WTC11 (cell line): ENCODE data around the gene PFDN2. TPM values are rescaled to one million over a fixed set of nuclear protein-coding genes. Genes with fewer than 3 reads are reported as not detected.

ENCODE experiments used
- ATAC-seq: fragments of 200-7000 bp; cut with Tn5 transposase; 2 replicates; pipeline ENCODE4 v1.10.0; 2021; ENCODE audit warnings: mild to moderate bottlenecking, moderate library complexity
- CTCF ChIA-PET: fragments of 300-600 bp; sonication (Branson Sonifier 250); formaldehyde crosslinking; loops from one replicate; lab custom pipeline; 2021; ENCODE audit warnings: antibody characterized with exemption; lab: Charles Lee
- POLR2A ChIA-PET: fragments of 350-600 bp; sonication (Branson Sonifier 250); formaldehyde crosslinking; loops from one replicate; lab custom pipeline; 2021; ENCODE audit warnings: antibody characterized with exemption; lab: Charles Lee
- DNase-seq: peaks from one replicate; pipeline ENCODE4 v3.0.0; 2021; ENCODE audit warnings: low spot score
- H3K27ac Mint-ChIP-seq: 2 replicates; pipeline ENCODE4 v1.8.0; 2021; ENCODE audit warnings: mixed read lengths
- H3K27me3 Mint-ChIP-seq: 2 replicates; pipeline ENCODE4 v1.8.0; 2021; ENCODE audit warnings: low read depth, mild to moderate bottlenecking, moderate library complexity, mixed read lengths
- H3K36me3 Mint-ChIP-seq: 2 replicates; pipeline ENCODE4 v1.8.0; 2021; ENCODE audit warnings: mixed read lengths
- H3K4me1 Mint-ChIP-seq: 2 replicates; pipeline ENCODE4 v1.8.0; 2022; ENCODE audit warnings: mixed read lengths
- H3K4me3 Mint-ChIP-seq: 2 replicates; pipeline ENCODE4 v1.8.0; 2021; ENCODE audit warnings: mild to moderate bottlenecking, moderate library complexity, mixed read lengths
- H3K9me3 Mint-ChIP-seq: 2 replicates; pipeline ENCODE4 v1.8.0; 2021; ENCODE audit warnings: mixed read lengths
- ATF1 ChIP-seq: sonication (generic); formaldehyde crosslinking; IDR thresholded peaks from 2 replicates; pipeline ENCODE4 v1.8.1; 2023; ENCODE audit warnings: mild to moderate bottlenecking, moderate library complexity, missing genetic modification reagents
- ATF2 ChIP-seq: sonication (generic); formaldehyde crosslinking; IDR thresholded peaks from 2 replicates; pipeline ENCODE4 v1.8.1; 2022; ENCODE audit warnings: low read depth, missing genetic modification reagents, borderline replicate concordance
- ATF3 ChIP-seq: sonication (generic); formaldehyde crosslinking; conservative IDR thresholded peaks from 2 replicates; pipeline ENCODE4 v1.8.1; 2022; ENCODE audit warnings: mild to moderate bottlenecking, missing genetic modification reagents
- CREB1 ChIP-seq: sonication (generic); formaldehyde crosslinking; IDR thresholded peaks from 2 replicates; pipeline ENCODE4 v1.8.0; 2023; ENCODE audit warnings: mild to moderate bottlenecking, missing genetic modification reagents
- EMX1 ChIP-seq: fragments of 250-450 bp; sonication (Bioruptor Pico); IDR thresholded peaks from 2 replicates; pipeline ENCODE4 v1.8.0; 2021; ENCODE audit warnings: mild to moderate bottlenecking
- ESRRA ChIP-seq: sonication (generic); formaldehyde crosslinking; IDR thresholded peaks from 2 replicates; pipeline ENCODE4 v1.8.1; 2022; ENCODE audit warnings: mild to moderate bottlenecking, missing genetic modification reagents, borderline replicate concordance
- ETV6 ChIP-seq: sonication (generic); formaldehyde crosslinking; IDR thresholded peaks from 2 replicates; pipeline ENCODE4 v1.8.1; 2022; ENCODE audit warnings: mild to moderate bottlenecking, missing genetic modification reagents
- FOXK1 ChIP-seq: sonication (generic); formaldehyde crosslinking; IDR thresholded peaks from 2 replicates; pipeline ENCODE4 v1.8.0; 2022; ENCODE audit warnings: mild to moderate bottlenecking, moderate library complexity, missing genetic modification reagents
- FOXP1 ChIP-seq: sonication (generic); formaldehyde crosslinking; IDR thresholded peaks from 2 replicates; pipeline ENCODE4 v1.8.0; 2022; ENCODE audit warnings: missing genetic modification reagents, mild to moderate bottlenecking, moderate library complexity, borderline replicate concordance
- FOXP4 ChIP-seq: sonication (generic); formaldehyde crosslinking; IDR thresholded peaks from 2 replicates; pipeline ENCODE4 v1.8.0; 2022; ENCODE audit warnings: mild to moderate bottlenecking, missing genetic modification reagents
- GTF2I ChIP-seq: fragments of 250-450 bp; sonication (Bioruptor Pico); conservative IDR thresholded peaks from 2 replicates; pipeline ENCODE4 v1.4.0; 2021; ENCODE audit warnings: mild to moderate bottlenecking
- HMGA2 ChIP-seq: fragments of 250-450 bp; sonication (Bioruptor Pico); IDR thresholded peaks from 2 replicates; pipeline ENCODE4 v1.4.0; 2021; ENCODE audit warnings: mild to moderate bottlenecking, moderate library complexity
- NFE2L1 ChIP-seq: sonication (generic); formaldehyde crosslinking; IDR thresholded peaks from 2 replicates; pipeline ENCODE4 v1.8.1; 2023; ENCODE audit warnings: missing genetic modification reagents
- NFYB ChIP-seq: sonication (generic); formaldehyde crosslinking; conservative IDR thresholded peaks from 2 replicates; pipeline ENCODE4 v1.8.0; 2022; ENCODE audit warnings: low read depth, missing genetic modification reagents
- NR2C2 ChIP-seq: sonication (generic); formaldehyde crosslinking; IDR thresholded peaks from 2 replicates; pipeline ENCODE4 v1.8.0; 2022; ENCODE audit warnings: mild to moderate bottlenecking, missing genetic modification reagents
- PRRX2 ChIP-seq: fragments of 250-450 bp; sonication (Bioruptor Pico); IDR thresholded peaks from 2 replicates; pipeline ENCODE4 v1.8.0; 2021; ENCODE audit warnings: mild to moderate bottlenecking
- SMAD4 ChIP-seq: sonication (generic); formaldehyde crosslinking; IDR thresholded peaks from 2 replicates; pipeline ENCODE4 v1.8.0; 2022; ENCODE audit warnings: mild to moderate bottlenecking, missing genetic modification reagents
- SP1 ChIP-seq: sonication (generic); formaldehyde crosslinking; conservative IDR thresholded peaks from 2 replicates; pipeline ENCODE4 v1.8.1; 2022; ENCODE audit warnings: missing genetic modification reagents
- TEAD1 ChIP-seq: sonication (generic); formaldehyde crosslinking; IDR thresholded peaks from 2 replicates; pipeline ENCODE4 v1.8.0; 2022; ENCODE audit warnings: mild to moderate bottlenecking, missing genetic modification reagents
- TEAD4 ChIP-seq: sonication (generic); formaldehyde crosslinking; IDR thresholded peaks from 2 replicates; pipeline ENCODE4 v1.8.0; 2022; ENCODE audit warnings: mild to moderate bottlenecking, missing genetic modification reagents
- ZNF396 ChIP-seq: fragments of 250-450 bp; sonication (Bioruptor Pico); IDR thresholded peaks from 2 replicates; pipeline ENCODE4 v1.8.0; 2021; ENCODE audit warnings: mild to moderate bottlenecking, moderate library complexity, borderline replicate concordance
- ZNF416 ChIP-seq: fragments of 250-450 bp; sonication (Bioruptor Pico); IDR thresholded peaks from 2 replicates; pipeline ENCODE4 v1.9.0; 2021; ENCODE audit warnings: mild to moderate bottlenecking, inconsistent platforms
- ZSCAN18 ChIP-seq: fragments of 250-450 bp; sonication (Bioruptor Pico); IDR thresholded peaks from 2 replicates; pipeline ENCODE4 v2.1.2; 2022; ENCODE audit warnings: mild to moderate bottlenecking, moderate library complexity
- total RNA-seq: library from RNA; stranded (reverse); gene quantifications from 3 replicates; pipeline ENCODE4 v1.2.3, GENCODE V29; 2021
- TF ChIP-seq, protein P1 (sequence below): sonication (generic); formaldehyde crosslinking; IDR thresholded peaks from 2 replicates; pipeline ENCODE4 v1.8.1; 2022; ENCODE audit warnings: mild to moderate bottlenecking, missing genetic modification reagents, moderate library complexity, borderline replicate concordance
- TF ChIP-seq, protein P2 (sequence below): fragments of 250-450 bp; sonication (Bioruptor Pico); IDR thresholded peaks from 2 replicates; pipeline ENCODE4 v1.9.0; 2021; ENCODE audit warnings: mild to moderate bottlenecking
- TF ChIP-seq, protein P3 (sequence below): sonication (generic); formaldehyde crosslinking; IDR thresholded peaks from 2 replicates; pipeline ENCODE4 v1.8.1; 2023; ENCODE audit warnings: mild to moderate bottlenecking, missing genetic modification reagents, moderate library complexity

Gene PFDN2
- total RNA-seq, 1 experiment from 2014 or later: 92.6 TPM

DNA sequence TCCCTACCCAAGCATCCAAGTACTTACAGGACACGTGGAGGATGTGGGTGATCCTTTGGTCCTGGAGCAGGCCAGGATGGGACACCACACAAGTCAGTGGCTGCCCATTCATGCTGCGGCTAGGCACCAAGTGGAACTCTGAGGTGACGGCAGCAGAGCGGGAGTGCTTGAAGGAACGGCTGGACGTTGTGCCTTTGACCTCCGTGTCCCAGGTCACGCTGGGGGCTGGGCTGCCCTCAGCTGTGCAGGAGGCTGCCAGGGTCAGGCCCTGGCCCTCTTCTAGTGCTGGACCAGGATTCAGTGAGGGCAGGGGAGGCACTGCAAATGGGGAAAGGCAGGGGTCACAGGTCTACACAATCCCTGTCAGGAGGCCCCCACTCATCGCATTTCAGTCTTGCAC lies 40.4 kb downstream of the PFDN2 start (continued):
- no peak for TF ChIP-seq FOXP4 (CRISPR knock-in tag)
- TF ChIP-seq ESRRA (CRISPR knock-in tag): no peak
- no peak for TF ChIP-seq ATF1 (CRISPR knock-in tag)
- TF ChIP-seq ETV6 (CRISPR knock-in tag): no peak
- no peak for TF ChIP-seq EMX1
- TF ChIP-seq, protein P1, sequence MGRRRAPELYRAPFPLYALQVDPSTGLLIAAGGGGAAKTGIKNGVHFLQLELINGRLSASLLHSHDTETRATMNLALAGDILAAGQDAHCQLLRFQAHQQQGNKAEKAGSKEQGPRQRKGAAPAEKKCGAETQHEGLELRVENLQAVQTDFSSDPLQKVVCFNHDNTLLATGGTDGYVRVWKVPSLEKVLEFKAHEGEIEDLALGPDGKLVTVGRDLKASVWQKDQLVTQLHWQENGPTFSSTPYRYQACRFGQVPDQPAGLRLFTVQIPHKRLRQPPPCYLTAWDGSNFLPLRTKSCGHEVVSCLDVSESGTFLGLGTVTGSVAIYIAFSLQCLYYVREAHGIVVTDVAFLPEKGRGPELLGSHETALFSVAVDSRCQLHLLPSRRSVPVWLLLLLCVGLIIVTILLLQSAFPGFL (CRISPR knock-in tag): no peak
- no peak for TF ChIP-seq PRRX2 (CRISPR knock-in tag)
- TF ChIP-seq TEAD4: no peak
- TF ChIP-seq NFE2L1 (CRISPR knock-in tag): no peak
- TF ChIP-seq SMAD4 (CRISPR knock-in tag): no peak
- TF ChIP-seq ZNF416 (CRISPR knock-in tag): no peak
- TF ChIP-seq, all 79 proteins: peak for 0

DNA sequence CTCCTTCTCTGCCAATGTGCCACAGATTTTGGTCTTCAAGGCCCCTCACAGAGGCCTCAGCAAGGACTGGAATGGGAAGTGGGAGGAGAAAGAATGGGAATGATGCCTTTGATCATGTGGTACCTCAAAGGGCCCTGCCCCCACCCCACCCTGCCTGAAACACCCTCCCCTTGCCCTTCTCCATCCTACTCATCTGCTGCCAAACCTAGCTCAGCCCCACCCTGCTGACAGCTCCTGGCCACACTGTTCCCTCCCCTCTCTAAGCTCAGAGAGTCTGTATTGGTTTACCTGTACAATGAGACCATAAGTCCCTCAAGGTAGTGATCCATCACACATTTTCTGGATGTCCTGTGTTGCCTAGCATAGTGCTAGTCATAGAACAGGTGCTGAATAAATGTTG lies 41.4 kb downstream of the PFDN2 start:
- no peak overlapping the region for H3K27ac Mint-ChIP-seq

More for the DNA sequence above, 41.4 kb downstream of the PFDN2 start:
- ATAC-seq (no peak), DNase-seq (no peak)
- POLR2A ChIA-PET: no interaction called here
- Mint-ChIP-seq H3K27me3 (no peaks in the 10 kb centered on the region; the same call in 1 of the 2 replicates), H3K36me3 (no peaks in the 10 kb centered on the region)
- CTCF ChIA-PET: interaction anchor here (0.8 to 0.9 kb wide), 2 partner anchors 21 to 22 kb away, joined by 3 to 4 read pairs; no protein-coding TSS in a partner anchor
- TF ChIP-seq NFYB (CRISPR knock-in tag) (no peak), NR2C2 (no peak), ATF1 (CRISPR knock-in tag) (no peak), ZNF396 (CRISPR knock-in tag) (no peak), SP1 (CRISPR knock-in tag) (no peak), ATF3 (no peak), ZSCAN18 (CRISPR knock-in tag) (no peak), CREB1 (CRISPR knock-in tag) (no peak), HMGA2 (no peak), FOXK1 (no peak), ATF2 (CRISPR knock-in tag) (no peak), TEAD1 (CRISPR knock-in tag) (no peak), TEAD4 (no peak), FOXP1 (CRISPR knock-in tag) (no peak), GTF2I (CRISPR knock-in tag) (no peak)
- TF ChIP-seq, protein P2, sequence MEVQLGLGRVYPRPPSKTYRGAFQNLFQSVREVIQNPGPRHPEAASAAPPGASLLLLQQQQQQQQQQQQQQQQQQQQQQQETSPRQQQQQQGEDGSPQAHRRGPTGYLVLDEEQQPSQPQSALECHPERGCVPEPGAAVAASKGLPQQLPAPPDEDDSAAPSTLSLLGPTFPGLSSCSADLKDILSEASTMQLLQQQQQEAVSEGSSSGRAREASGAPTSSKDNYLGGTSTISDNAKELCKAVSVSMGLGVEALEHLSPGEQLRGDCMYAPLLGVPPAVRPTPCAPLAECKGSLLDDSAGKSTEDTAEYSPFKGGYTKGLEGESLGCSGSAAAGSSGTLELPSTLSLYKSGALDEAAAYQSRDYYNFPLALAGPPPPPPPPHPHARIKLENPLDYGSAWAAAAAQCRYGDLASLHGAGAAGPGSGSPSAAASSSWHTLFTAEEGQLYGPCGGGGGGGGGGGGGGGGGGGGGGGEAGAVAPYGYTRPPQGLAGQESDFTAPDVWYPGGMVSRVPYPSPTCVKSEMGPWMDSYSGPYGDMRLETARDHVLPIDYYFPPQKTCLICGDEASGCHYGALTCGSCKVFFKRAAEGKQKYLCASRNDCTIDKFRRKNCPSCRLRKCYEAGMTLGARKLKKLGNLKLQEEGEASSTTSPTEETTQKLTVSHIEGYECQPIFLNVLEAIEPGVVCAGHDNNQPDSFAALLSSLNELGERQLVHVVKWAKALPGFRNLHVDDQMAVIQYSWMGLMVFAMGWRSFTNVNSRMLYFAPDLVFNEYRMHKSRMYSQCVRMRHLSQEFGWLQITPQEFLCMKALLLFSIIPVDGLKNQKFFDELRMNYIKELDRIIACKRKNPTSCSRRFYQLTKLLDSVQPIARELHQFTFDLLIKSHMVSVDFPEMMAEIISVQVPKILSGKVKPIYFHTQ: no peak
- TF ChIP-seq, protein P3, sequence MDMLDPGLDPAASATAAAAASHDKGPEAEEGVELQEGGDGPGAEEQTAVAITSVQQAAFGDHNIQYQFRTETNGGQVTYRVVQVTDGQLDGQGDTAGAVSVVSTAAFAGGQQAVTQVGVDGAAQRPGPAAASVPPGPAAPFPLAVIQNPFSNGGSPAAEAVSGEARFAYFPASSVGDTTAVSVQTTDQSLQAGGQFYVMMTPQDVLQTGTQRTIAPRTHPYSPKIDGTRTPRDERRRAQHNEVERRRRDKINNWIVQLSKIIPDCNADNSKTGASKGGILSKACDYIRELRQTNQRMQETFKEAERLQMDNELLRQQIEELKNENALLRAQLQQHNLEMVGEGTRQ: no peak
- TF ChIP-seq, protein P1 (CRISPR knock-in tag): no peak
- TF ChIP-seq, all 79 proteins: peak for 0
- peaks cover 21% of the 10 kb centered on the region for H3K4me1 Mint-ChIP-seq
- H3K9me3 Mint-ChIP-seq: no peaks in the 10 kb centered on the region
- H3K4me3 Mint-ChIP-seq: no peak overlapping the region
